Stimulated activated naive CD8-positive, alpha-beta T cell treated with anti-CD3 and anti-CD28 coated beads, Interleukin-15, amount 100 ng/mL, for 72 hours (primary cell): ENCODE results near the gene CCM2.

Source experiments
- ATAC-seq: fragments of 150-1000 bp; cut with Tn5 transposase; 2 replicates; pipeline ENCODE4 v1.10.0; 2021; ENCODE audit warnings: mild to moderate bottlenecking, moderate library complexity
- DNase-seq, 2 donors: peaks; one replicate each; pipeline ENCODE4 v3.0.0; 2021 to 2022
- H3K27ac Mint-ChIP-seq, 2 donors: one replicate each; pipeline ENCODE4 v1.8.0; 2022; ENCODE audit warnings: mild to moderate bottlenecking in 2 of 2, mixed read lengths in 2 of 2, moderate library complexity in 2 of 2
- H3K27me3 Mint-ChIP-seq: one replicate; pipeline ENCODE4 v1.8.0; 2022; ENCODE audit warnings: mixed read lengths
- H3K4me1 Mint-ChIP-seq: one replicate; pipeline ENCODE4 v1.8.0; 2022; ENCODE audit warnings: mild to moderate bottlenecking, mixed read lengths
- H3K4me3 Mint-ChIP-seq, 2 donors: one replicate each; pipeline ENCODE4 v1.8.0; 2022; ENCODE audit warnings: mild to moderate bottlenecking in 2 of 2, mixed read lengths in 2 of 2, moderate library complexity in 1 of 2
- H3K9me3 Mint-ChIP-seq, 2 donors: one replicate each; pipeline ENCODE4 v1.8.0; 2022; ENCODE audit warnings: mixed read lengths in 2 of 2

The CCM2 gene

DNA sequence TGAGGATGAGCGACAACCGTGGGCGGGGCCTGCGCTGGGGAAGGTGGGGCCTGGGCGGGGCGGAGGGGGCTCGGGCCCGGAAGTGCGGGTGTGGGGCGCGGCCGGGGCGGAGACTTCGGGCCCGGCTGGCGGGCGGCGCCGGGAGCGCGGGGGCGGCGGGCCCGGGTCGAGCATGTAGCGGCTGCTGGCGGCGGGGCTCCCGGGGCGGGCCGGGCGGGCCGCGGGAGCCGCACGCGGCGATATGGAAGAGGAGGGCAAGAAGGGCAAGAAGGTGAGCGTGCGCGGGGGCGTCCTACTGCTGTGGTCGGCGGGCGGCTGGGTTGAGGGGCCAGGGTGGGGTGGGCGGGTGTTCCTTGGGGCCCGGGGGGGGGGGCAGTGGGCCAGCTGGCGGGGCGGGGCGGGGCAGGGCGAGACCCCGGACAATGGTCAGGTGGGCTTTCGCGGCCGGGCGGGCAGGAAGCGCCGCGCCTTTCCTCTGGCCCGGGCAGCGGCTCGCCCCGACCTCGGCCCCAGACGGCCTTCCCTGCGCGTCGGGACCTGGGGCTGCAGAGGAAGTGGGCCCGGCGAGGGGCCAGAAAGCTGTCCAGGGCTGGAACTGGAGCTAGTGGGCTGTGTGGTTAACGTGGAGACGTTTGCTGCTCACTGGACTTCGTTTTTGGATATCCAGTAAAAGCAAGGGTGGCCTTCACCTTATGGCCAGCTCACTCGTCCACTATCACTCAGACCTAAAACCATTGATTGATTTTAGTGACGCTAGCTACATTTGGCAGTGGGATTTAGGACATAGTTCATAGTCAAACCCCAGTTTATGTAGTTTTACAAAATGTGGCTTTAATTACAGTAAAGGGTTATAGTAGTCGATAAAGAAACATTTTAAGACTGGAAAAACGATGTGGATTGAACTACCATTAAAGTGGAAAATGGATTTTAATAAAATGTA, at the start of gene CCM2:
Gene CCM2, plus strand, starts transcription at position 109 of the 940 bp plus-strand sequence. Its CDS starts 133 bp downstream, at position 242.
- ATAC-seq: no peak
- Mint-ChIP-seq H3K27ac (peak within 1 kb of the TSS; percentile 91 to 95), H3K4me1 (peaks cover 67% of the 10 kb centered on the region), H3K27me3 (no peaks in the 10 kb centered on the region), H3K9me3 (no peaks in the 10 kb centered on the region), H3K4me3 (peak within 1 kb of the TSS; percentile 85 to 89)
- no peak for DNase-seq

DNA sequence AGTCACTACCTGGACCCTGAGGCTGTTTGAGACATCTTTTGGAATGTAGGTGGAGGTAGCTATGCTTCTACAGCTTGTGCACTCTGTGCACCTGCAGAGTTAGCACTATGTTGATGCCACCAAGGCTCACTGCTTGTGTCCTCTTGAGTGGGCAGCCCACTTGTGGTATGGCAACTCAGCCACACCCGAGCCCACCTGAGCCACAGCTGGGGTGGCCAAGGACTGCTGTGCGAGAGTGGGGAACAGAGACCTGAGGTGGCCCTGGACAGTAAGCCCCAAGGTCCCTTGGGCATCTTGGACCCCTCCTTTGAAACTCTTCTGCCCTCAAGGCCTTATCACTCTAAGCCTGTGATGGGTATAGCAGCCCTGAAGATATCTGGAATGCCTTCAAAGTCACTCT, 46.8 kb upstream of the CCM2 start:
- Mint-ChIP-seq H3K4me3 (no peak overlapping the region), H3K9me3 (no peaks in the 10 kb centered on the region), H3K27me3 (peaks cover 12% of the 10 kb centered on the region), H3K4me1 (peaks cover 15% of the 10 kb centered on the region), H3K27ac (peak overlapping the region in 1 of 2 donors; percentile 64)
- ATAC-seq (no peak), DNase-seq (no peak)

DNA sequence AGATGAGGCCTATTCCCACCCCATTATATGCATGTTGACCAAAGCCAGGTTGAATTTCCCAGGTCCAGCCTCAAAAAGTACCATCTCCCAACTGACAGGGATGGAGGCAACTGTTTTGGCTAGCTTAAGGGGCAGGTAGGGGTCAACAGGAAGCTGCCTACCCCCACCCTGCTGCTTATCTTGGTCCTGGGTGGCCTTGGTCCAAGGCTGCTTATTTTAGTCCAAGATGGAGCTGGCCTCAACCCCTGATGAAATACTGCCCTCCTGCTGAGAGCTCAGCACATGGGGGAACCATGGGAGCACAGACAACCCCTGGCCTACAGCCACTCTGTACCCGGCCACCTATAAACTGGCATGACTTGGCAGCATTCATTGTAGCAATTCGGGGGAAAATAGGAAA, 44.3 kb upstream of the CCM2 start:
- H3K4me3 Mint-ChIP-seq: no peak overlapping the region
- peak overlapping the region; percentile 59 to 65 for H3K27ac Mint-ChIP-seq
- H3K9me3 Mint-ChIP-seq: no peaks in the 10 kb centered on the region
- DNase-seq (peak in 1 of 2 donors; percentile 29), ATAC-seq (peak; percentile 8)
- H3K27me3 Mint-ChIP-seq: peaks cover 7% of the 10 kb centered on the region
- peaks cover 37% of the 10 kb centered on the region for H3K4me1 Mint-ChIP-seq

DNA sequence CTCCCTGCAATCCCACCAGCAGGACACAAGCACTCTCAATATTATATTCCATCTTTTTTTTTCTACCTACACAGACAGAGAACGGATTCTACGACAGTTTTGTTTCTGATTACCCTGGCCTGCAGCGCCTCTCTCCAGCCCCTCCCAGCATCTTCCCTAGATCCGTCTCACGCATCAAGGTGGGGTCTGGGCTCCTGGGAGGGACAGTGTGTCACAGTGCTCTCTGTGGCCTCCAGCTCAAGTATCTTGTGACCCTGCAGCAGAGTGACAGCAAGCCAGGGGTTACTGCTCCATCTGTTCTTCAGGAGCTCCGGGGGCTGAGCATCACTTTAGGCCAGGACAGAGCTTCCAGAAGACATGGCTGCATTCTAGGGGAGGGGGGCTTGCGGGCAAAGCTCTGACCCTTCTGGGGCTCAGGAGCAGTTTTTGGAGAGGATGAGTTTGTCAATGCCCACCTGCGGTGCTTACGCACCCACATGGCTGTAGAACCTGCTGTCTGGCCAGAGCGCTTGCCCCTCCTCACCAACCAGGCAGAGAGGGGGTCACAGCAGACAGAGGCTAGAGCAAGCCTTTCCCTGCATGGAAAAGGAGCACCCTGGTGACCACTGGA, 43.7 kb upstream of the CCM2 start:
- peak overlapping the region in 1 of 2 donors; percentile 59 for H3K27ac Mint-ChIP-seq
- DNase-seq (peak in 1 of 2 donors; percentile 27), ATAC-seq (peak; percentile 5)
- H3K9me3 Mint-ChIP-seq: no peaks in the 10 kb centered on the region
- no peak overlapping the region for H3K4me3 Mint-ChIP-seq
- H3K4me1 Mint-ChIP-seq: peaks cover 38% of the 10 kb centered on the region
- H3K27me3 Mint-ChIP-seq: peaks cover 7% of the 10 kb centered on the region

DNA sequence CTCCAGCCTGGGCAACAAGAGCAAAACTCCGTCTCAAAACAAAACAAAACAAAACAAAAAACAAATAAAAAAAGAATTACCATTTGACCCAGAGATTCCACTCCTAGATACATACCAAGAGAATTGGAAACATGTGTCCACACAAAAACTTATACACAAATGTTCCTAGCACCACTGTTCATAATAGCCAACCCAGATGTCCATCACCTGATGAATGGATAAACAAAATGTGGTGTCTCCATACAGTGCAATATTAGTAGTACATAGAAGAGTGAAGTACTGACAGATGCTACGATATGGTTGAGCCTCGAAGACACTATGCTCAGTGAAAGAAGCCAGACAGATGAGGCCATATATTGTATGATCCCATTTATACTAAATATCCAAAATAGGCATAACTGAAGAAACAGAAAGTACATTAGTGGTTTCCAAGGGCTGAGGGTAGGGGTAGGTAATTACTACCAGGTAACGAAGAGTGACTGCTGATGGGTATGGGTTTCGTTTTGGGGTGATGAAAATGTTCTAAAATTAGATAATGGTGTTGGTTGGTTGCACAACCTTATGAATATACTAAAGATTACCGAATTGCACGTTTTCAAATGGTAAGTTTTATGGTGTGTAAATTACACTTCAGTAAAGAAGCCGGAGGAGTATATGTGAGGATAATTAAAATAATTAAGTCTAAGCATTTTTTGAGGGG, 41.2 kb upstream of the CCM2 start:
- H3K27ac Mint-ChIP-seq: peak overlapping the region; percentile 92 to 93
- ATAC-seq: no peak

DNA sequence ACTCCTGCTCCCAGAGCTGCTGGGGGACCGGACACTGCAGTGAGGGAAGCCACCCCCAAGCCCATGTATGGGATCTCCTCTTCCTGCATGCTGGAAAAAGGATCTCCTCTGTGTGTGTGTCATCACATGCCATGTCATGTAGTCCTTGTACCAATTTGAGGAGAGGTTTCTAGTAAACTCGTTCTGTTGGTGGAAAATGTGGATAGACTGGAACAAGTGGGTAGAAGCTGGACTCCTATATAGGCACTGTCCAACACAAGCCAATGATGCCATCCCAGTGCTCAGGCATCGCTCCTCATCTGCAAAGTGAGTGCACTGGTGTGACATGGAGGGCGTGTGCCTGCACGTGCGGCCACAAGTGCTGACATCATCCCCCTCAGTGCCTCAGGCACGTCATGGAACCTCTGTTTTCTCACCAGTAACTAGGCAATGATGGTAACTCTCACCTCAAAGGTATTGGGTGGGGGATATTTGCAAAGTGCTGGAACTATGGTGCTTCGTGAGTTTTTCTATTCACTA, 40.5 kb upstream of the CCM2 start:
- H3K9me3 Mint-ChIP-seq: no peaks in the 10 kb centered on the region
- H3K27me3 Mint-ChIP-seq: peaks cover 7% of the 10 kb centered on the region
- peaks cover 43% of the 10 kb centered on the region for H3K4me1 Mint-ChIP-seq
- no peak overlapping the region for H3K4me3 Mint-ChIP-seq
- peak in 1 of 2 donors; percentile 68 for DNase-seq
- H3K27ac Mint-ChIP-seq: peak overlapping the region; percentile 16 to 40
- peak; percentile 51 for ATAC-seq

More for the DNA sequence above, 41.2 kb upstream of the CCM2 start:
- peaks cover 38% of the 10 kb centered on the region for H3K4me1 Mint-ChIP-seq
- no peak overlapping the region for H3K4me3 Mint-ChIP-seq
- H3K9me3 Mint-ChIP-seq: no peaks in the 10 kb centered on the region
- H3K27me3 Mint-ChIP-seq: peaks cover 7% of the 10 kb centered on the region
- DNase-seq: no peak

DNA sequence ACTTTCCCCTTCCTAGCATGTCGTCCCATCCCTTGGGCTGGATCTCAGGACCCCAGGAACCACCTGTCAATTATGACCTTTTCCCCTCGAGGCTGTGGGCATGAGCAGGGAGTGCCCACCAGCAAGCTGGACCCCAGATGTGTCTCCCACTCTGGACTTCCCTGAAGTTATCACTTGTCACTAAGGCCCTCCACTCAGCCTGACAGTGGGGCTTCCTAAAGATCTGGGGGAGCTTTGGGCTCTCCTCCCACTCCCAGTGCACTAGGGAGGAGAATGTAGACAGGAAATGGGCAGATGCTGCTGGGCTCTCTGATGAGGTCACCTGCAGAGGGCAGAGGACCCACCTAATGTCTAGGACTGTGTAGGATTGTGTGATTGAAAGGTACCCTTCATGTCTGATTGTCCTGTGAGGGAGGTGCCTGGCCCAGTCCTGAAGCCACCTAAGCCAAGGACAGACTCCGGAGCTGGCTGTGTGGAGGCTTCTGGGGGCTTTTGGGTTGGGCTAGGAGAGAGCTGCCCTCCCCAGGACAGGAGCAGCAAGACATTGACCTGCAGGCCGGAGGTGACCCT, 39.9 kb upstream of the CCM2 start:
- H3K4me1 Mint-ChIP-seq: peaks cover 41% of the 10 kb centered on the region
- H3K4me3 Mint-ChIP-seq: peak overlapping the region in 1 of 2 donors; percentile 9
- H3K9me3 Mint-ChIP-seq: no peaks in the 10 kb centered on the region
- ATAC-seq (peak; percentile 4), DNase-seq (peak in 1 of 2 donors; percentile 35)
- H3K27ac Mint-ChIP-seq: peak overlapping the region; percentile 82 to 94
- H3K27me3 Mint-ChIP-seq: peaks cover 2% of the 10 kb centered on the region

DNA sequence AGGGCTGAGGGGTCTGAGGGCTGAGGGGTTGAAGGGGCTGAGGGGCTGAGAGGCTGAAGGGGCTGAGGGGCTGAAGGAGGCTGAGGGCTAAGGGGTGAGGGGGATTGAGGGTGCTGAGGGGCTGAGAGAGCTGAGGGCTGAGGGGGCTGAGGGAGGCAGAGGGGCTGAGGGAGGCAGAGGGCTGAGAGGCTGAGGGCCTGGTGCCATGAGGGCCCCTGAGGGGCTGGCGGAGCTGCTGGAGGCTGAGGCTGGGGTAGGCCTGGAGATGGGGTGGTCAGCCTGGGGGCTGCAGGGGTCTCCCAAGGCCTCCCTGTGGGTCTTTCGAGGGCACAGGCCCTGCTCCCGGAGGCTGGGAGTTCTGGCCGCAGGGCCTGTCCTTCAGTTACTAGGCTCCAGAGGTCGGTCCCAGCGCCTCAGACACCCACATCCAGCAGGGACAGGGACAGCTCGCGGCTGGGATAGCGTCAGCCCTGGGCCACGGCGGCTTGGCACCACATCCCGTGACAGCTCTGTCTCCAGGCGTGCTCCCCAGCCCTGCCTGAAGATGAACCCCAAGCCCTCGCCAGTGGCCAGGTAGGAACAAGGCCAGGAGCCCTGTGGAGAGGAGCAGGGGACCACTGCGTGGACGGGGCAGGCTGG, 38.0 kb upstream of the CCM2 start:
- Mint-ChIP-seq H3K4me3 (no peak overlapping the region), H3K4me1 (peaks cover 46% of the 10 kb centered on the region), H3K27me3 (no peaks in the 10 kb centered on the region), H3K9me3 (no peaks in the 10 kb centered on the region), H3K27ac (peak overlapping the region in 1 of 2 donors; percentile 74)
- ATAC-seq (peak; percentile 18), DNase-seq (peak in 1 of 2 donors; percentile 51)

DNA sequence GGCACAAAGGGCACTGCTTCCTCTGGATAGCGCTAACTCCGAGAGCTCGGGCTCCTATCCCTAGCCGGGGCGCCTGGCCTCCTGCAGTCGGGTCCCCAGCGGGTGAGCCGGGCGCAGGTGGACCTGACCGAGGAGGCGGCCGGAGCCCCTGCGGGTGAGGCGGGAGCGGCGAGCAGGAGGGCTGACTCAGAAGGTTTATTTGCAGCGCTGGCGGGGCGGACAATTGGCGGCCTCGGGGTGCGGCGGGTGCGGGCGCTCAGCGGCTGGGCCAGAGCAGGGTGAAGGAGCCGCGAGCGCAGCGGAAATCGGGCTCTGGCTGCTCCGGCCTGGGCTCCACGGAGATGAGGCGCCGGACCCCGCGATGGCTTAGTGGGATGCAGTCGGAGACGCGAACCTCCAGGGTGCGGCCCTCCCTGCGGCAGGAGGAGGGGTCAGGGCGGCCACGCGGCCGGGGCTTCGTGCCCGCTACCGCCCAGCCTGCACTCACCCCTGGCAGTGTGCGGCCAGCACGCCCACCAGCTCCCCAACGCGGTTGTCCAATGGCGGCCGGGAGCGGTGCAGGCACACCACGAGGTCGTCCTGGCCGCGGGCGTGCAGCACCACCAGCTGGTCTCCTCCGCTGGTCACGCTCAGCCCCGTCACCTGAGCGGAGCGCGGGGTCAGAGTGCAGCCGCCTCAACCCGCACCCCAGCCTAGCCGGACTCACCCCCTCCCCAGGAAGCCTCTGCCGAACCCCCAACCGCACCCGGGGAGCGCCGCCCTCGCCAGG, 37.3 kb upstream of the CCM2 start:
- Mint-ChIP-seq H3K4me1 (peaks cover 46% of the 10 kb centered on the region), H3K27ac (peak overlapping the region in 1 of 2 donors; percentile 89), H3K27me3 (no peaks in the 10 kb centered on the region), H3K9me3 (no peaks in the 10 kb centered on the region), H3K4me3 (no peak overlapping the region)
- DNase-seq: peak in 1 of 2 donors; percentile 32
- ATAC-seq: peak; percentile 1

DNA sequence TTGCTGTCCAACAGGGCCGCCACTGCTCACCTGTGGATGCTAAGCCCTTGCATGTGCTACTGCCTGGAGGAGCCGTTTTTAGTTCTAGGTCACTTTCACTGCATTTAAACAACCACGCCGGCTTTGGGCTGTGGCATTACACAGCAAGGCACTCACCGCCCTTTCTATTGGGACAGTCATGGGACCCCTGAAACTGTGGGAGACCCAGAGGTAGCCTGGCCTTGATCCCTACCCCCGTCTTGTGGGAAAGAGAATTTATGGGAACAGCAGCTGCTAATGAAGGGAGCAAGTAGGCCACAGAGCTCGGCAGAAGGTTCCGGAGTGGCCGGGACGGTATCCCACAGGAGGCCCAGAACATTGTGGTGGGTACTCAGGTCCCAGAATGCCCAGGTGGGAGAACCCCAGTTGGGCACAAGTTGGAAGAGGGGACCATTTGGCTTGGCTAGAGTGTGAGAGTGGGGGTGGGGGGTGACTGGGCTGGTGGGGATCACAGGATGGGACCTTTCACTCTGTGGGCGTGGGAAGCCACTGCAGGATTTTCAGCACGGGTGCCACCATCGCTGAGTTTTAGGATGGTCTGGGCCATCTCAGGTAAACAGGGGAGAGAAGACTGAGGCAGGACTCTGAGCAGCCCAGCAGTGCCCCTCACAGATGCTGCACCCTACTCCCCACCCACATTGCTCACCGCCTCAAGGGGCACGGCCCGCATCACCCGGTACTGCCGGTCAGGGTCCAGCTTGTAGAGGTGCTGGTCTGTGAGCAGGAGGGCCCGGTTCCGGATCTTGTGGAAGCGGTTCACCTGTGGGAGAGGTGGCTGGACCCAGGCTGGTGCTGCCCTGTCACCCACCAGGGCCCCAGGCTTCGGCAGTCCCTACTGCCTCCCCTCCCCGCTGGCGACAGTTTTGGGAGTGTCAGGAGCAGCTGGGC, 36.4 kb upstream of the CCM2 start:
- Mint-ChIP-seq H3K4me1 (peaks cover 51% of the 10 kb centered on the region), H3K27ac (peak overlapping the region in 1 of 2 donors; percentile 89), H3K27me3 (no peaks in the 10 kb centered on the region), H3K9me3 (no peaks in the 10 kb centered on the region), H3K4me3 (no peak overlapping the region)
- ATAC-seq (no peak), DNase-seq (peak in 1 of 2 donors; percentile 34)

DNA sequence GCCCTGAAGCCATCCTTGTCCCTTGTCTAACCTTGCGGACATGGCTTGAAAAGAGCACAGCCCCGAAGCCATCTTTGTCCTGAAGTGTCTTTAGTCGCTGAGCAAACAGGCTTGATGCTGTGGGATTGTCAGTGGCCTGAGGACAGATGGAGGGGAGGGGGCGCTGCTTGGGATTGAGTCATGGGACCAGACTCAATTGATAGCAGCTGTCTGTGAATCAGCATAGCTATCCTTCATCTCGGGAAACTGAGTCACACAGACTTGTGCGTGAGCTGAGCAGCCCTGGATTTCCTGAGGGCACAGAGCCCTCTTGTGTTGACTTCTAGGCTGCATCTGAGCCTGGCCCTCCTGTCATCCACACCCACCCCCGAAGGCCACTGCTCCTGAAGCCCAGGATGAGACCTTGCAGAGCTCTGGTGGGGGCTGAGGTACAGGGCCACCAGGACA, 35.6 kb upstream of the CCM2 start:
- Mint-ChIP-seq H3K9me3 (no peaks in the 10 kb centered on the region), H3K27me3 (no peaks in the 10 kb centered on the region), H3K4me1 (peaks cover 47% of the 10 kb centered on the region), H3K4me3 (no peak overlapping the region), H3K27ac (peak overlapping the region in 1 of 2 donors; percentile 82)
- DNase-seq: no peak
- ATAC-seq: peak; percentile 27

DNA sequence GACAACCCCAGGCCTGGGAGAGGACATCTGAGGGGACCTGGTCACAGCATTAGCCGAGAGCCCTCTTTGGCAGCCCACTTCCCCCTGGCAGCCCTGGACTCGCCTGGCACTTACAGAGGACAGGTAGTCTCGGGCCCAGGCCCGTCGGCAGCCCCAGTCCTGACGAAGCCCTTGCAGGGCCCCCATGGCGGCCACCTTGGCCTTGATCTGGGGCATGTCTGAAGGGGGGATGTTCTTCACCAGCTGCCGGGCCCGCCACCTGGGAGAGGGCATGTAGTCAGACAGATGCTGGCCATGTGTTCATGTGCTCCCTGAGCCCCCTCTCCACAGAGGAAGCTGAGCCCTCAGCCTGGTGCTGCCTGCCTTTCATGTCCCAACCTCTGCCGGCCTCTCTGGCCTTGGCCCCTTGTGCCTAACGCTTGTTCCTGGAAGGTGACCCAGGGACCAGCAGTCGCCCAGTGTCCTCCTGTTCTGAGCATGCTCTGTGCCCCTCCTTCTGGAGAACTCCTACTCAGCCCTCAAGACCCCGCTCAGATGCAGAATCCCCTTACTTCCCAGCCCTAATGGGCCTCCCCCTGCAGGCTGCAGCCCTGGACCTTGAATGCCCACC, 35.1 kb upstream of the CCM2 start:
- no peaks in the 10 kb centered on the region for H3K9me3 Mint-ChIP-seq
- DNase-seq: peak in 1 of 2 donors; percentile 56
- ATAC-seq: peak; percentile 6
- H3K27me3 Mint-ChIP-seq: no peaks in the 10 kb centered on the region
- peaks cover 44% of the 10 kb centered on the region for H3K4me1 Mint-ChIP-seq
- H3K27ac Mint-ChIP-seq: peak overlapping the region in 1 of 2 donors; percentile 82
- H3K4me3 Mint-ChIP-seq: peak overlapping the region in 1 of 2 donors; percentile 48
